NCI-H774 (cell line): Measurements from ENCODE around the gene MBOAT2.
"Not testable (repeated sequence)": the region's sequence is repeated elsewhere in the genome, so short reads cannot be mapped to it uniquely, and the experiment has no call there.

Experiments
- DNase-seq: peaks from one replicate; lab custom pipeline; 2025; lab: John Stamatoyannopoulos, UW

Gene MBOAT2

DNA sequence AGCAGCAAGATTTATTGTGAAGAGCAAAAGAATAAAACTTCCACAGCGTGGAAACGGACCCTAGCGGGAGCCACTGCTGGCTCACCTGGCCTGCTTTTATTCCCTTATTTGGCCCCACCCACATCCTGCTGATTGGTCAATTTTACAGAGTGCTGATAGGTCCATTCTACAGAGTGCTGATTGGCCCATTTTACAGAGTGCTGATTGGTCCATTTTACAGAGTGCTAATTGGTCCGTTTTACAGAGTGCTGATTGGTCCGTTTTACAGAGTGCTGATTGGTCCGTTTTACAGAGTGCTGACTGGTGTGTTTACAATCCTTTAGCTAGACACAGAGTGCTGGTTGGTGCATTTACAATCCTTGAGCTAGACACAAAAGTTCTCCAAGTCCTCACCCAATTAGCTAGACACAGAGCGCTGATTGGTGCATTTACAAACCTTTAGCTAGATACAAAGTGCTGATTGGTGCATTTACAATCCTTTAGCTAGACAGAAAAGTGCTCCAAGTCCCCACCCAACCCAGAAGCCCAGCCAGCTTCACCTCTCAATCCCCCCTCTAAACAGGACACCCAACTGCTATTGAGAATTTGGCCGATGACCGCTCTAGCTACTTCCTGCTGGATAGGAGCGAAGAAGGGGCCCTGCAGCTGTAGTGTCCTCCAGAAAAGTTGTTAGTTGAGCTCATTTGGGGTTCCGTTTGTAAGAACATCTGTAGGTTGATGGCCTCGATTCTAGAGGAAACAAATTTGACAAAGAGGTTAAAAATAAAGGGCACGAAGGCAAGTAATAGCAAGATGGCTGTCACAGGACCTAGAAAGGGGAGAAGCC is 108.2 kb downstream of the MBOAT2 start:
- DNase-seq = not testable (repeated sequence)

DNA sequence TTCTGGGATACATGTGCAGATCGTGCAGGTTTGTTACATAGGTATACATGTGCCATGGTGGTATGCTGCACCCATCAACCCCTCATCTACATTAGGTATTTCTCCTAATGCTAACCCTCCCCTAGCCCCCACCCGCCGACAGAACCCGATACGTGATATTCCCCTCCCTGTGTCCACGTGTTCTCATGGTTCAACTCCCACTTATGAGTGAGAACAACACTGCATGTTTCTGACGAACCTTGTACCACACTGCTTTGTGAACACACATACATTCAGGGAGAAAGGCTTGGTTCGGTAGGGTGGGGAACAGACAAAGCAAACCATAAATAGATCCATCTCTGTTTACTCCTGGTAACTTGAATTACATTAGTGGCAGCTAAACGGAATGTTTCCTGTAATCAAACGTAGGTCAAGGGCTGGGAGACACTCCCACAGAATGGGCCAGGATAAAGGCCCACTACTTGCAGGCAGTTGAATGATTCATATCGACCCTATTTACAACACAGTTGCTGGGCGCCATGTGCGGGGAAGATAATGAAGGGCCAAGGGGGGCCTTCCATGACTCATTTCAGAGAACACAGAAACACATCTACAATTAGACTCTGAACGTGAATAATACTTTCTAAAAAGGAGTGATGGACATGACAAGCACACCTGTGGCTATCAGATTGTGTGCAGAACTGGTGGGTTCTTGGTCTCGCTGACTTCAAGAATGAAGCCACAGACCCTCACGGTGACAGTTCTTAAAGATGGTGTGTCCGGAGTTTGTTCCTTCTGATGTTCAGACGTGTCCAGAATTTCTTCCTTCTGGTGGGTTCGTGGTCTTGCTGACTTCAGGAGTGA is 109.3 kb downstream of the MBOAT2 start:
- DNase-seq = no peak

DNA sequence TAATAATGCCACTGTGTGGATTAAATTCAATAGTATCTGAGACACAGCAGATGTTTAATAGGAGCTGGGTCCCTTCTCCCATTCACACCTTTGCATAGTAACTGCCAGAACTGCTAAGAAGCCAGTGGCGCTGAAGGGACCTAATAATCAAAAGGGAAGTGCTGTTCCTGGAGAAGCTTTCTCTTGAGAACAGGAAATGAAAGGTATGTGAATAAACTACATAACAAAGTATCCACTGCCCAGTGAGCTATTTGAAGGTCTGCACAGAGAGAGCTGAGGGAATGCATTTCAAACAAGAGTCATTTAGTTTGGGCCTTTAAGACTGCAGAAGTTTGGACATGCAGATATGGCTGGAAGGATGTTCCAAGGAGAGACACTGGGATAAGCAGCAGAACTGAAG is 110.0 kb downstream of the MBOAT2 start:
- no peak for DNase-seq

DNA sequence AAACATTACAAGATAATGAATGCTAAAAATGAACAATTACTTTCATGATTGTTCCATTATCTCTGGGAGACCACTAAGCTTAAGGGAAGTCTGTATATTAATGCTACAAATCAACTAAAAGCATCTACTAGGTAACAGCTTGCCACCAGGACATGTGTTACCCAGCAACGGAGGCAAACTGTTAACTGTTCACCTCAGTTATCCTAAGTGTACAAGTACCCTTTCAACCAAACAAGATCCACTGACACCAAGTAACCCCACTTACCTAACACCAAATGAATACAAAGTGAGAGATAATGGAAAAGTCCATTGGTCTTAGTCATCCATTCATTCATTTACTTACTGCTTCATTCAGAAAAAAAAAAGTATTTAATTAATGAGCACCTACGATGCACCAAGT is 111.4 kb downstream of the MBOAT2 start:
- peak; percentile 34 for DNase-seq

DNA sequence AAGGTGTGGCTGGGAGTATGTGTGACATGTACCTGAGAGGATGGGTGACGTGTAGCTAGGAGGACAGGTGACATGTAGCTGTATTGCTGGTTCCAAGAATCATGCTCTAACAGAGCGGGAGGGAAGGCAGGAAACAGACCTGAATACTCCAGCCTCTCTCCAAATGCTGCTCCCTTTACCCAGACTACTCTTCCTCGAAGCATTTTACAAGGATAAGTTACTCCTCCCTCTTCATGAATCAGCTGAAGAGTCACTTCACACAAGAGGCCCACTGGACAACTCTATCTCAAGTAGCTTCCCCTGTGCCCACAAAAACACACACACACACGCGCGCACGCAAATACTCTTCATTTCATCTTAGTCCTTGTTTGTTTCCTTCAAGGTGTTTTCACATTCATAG is 113.5 kb downstream of the MBOAT2 start:
- DNase-seq = no peak

DNA sequence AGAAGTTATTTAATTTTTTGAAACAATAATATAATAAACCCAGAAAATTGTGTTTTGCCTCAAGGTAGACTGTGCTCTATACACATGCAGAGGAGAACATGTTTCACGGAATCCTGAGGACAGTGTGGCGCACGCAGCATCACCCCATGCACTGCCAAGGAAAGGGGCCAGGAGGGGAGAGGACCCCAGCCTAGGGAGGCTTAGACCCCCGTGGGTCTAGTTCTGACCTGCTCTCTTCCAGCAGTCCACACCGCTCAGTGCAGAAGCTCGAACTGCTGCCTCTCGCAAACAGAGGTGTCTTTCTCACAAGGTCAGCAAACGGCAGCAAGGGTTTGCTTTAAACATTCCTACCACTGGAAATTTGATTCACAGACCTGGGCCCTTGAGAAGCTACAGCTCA is 114.5 kb downstream of the MBOAT2 start:
- no peak for DNase-seq

DNA sequence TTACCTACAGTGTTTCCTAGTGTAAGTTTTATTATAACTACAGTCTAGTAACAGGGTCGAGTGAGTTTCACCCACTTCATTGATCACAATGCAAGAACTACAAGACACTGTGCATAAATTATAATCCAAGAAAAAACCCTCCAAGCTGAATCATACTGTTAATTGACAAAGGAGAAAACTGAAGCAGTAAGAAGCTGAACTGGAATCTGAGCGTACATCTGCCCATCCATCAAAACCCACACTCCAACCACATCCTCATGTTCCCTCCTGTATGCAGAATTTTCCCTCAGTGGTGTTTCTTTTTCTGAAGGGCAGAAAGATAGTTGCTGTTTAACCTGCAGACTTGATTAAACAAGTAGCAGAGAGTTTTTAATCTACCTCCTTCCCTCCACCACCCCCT is 116.6 kb downstream of the MBOAT2 start:
- no peak for DNase-seq

DNA sequence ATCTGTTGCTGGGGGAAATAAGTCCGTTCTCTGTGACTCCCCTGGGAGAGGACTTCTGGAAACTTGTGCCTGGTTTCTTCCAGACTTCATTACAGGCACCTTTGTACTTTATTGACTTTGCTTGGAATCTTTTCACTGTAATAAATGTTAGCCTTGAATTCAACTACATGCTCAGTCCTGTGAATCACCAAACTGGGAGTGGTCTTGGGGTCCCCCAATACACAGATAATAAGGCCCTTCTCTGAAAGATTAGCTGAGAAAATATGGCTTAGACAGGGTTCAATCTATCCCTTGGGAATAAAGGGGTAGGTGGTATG is 117.3 kb downstream of the MBOAT2 start:
- DNase-seq = no peak

DNA sequence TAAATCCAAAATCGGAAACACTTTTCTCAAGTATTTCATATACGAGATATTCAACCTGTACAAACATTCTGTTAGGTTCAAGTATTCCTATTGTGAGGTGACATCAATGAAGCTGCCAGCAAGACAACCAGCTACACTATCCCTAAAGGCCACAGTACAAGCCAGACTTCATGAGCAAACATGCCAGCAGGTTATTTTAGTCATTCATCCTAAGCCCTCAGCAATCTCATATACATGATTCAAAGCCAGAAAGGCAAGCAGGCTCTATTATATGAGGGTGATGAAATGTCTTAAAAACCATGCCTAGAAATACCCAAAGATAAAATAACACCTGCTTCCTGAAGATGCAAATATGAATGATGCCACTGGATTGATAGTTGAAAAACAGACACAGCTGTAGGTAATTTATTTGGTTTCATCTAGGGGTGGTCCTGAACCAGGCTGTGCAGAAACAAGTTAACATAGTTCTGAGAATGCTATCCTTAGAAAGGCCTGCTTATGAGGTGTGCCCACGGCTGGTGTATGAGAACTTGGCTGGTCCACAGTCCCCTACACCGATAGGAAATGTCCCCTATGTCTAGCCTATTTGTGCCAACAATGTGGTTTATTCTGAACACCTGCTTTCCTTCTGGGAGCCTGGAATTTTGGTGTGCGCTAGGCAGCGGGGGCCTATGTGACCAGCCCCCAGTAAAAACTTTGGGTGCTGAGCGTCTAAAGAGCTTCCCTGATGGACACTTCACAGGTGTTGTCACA is 117.9 kb downstream of the MBOAT2 start:
- DNase-seq = no peak

DNA sequence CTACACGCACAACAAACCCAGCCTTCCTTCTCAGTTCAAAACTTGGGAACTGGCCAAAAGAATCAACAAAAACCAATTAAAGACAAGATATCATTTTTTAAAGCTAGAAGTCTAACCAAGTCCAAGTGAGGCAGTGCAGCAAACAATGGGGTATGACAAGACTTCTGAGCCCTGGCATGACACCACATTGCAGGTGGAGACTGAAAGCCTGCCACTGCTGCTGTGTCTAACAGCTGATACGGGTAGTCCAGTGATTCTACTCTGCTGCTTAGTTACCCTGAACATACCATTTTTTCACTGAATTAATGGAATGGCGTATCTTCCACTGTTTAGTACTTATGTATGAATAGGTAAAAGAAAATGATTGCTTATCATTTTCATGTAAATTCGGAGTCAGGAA is 118.7 kb downstream of the MBOAT2 start:
- DNase-seq = no peak

DNA sequence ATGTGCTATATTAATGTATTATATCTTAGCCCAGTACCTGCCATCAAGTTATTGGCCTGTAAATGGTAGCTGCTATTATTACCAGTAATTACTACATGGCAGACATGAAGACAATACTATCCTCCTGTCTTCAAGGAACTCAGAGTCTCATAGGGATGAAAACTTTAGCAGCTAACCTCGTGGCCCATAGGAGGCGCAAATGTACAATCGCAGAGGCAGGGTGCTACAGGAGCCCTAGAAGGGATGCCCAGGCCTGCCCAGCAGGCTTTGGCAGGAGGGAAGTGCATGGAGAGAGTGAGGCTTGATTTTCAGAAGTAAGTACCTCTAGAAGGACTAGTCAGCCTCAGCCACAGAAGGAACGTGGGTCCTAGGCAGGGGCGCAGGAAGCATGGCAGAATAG is 121.4 kb downstream of the MBOAT2 start:
- DNase-seq = no peak

DNA sequence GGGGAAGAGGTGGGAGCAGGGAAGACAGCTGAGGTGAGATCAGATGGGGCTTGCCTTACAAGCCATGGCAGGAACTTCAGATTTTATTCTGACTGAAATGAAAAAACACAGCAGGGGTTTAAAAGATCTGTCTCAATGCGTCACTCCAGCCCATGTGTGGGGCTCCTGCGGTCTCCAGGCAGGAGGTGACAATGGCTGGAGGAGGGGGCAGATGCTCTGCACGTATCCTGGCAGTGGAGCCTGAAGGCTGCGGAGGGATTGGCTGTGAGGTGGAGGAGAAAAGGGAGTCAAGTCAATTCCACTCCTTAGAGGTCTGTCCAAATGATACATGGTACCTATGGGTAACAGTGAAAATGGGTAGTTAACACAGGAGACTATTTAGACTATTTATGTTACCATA is 125.6 kb downstream of the MBOAT2 start:
- DNase-seq = no peak

DNA sequence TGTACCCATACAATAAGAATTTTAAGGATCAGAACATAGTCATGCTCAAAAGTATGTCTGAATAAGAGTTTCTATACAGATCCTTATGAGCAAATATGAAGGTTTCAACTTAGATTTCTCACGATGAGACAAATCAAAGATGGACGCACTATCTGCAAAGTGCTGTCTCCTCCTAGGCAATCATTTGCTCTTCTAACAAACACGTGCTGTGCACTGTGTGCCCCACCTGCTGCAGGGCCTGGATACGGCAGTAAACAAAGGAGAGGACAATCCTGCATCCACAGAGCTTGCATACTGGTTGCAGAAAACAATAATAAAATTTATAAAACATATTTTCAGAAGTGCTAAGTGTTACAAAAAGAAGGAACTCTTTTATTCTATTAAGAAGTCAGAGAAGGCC is 126.2 kb downstream of the MBOAT2 start:
- DNase-seq = no peak

DNA sequence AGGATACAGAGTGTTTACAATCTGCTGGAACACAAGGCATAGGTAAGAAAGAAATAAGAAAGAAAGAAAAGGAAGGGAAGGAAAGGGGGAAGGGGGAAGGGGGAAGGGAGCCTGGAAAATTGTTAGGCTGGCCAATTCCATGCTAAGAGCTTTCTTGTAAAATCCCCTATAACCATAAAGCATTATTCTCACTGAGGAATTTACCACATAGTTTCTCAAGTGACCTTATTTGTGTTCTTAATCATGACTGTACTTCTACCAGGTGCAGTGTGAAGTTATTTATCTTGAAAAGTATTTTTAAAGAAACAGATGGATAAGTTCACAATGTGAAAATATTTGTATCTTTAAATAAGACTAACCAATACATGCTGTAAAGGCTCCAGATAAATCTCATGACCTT is 126.9 kb downstream of the MBOAT2 start:
- DNase-seq = no peak

DNA sequence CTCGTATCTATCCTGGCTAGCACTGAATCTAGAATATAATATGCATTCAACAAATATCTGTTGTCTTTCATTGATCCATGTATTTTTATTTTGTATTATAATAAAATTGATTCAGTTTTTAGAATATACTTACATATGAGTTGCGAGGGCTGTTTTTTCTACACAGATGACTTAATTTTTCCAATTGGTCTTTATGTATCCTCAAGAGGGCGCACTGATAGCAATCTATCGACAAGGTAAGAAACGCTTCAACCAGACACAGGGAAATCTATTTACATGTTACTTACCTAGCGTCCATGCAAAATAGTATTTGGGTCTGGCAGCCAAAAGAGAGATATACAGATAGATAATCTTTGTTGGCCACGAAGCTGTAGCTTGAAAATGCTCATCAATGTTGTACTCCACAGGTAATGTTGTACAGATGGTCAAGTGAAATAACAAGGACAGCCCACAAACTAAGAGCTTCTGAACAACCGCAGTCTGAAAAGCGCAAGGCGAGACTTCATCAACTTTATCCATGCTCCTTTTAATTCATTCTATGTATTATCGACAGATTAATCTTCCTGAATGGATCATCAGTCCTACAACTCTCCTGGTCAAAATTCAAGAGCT is 130.6 kb downstream of the MBOAT2 start:
- DNase-seq = peak; percentile 39

DNA sequence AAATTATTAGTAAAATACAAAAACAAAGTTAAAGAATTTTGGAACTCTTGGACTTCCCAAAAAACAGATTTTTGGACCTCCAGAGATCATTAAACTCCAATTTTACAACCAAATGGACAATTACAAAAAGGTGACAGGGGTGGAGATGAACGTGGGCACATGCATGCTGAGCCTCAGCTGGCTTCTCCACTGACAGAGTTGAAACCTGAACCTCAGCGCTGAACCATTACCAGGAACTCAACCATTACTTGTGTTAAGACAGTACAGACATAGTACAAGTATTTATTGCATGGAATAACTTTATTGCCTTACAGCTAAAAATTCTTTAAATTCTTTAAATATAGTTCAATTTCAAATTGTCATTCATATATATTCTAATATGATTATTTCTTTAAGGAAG is 133.0 kb downstream of the MBOAT2 start:
- no peak for DNase-seq

DNA sequence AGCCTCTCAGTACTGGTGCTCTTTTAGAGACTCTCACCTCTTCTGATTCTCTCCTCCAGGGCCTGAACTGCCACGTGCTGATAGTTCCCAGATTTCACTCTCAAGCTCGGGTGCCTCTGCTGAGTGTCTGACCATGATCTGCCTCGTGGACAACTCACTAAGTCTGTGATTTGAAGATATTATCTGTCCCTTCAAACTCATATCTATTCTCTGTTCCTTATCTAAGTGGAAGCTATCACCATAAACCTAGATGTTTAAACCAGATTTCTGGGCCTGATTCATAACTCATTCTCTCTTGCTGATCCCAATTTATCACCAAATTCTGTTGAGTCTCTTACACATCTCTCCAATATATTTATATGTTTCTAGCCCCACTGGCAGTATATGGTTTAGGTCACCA is 136.1 kb downstream of the MBOAT2 start:
- no peak for DNase-seq

DNA sequence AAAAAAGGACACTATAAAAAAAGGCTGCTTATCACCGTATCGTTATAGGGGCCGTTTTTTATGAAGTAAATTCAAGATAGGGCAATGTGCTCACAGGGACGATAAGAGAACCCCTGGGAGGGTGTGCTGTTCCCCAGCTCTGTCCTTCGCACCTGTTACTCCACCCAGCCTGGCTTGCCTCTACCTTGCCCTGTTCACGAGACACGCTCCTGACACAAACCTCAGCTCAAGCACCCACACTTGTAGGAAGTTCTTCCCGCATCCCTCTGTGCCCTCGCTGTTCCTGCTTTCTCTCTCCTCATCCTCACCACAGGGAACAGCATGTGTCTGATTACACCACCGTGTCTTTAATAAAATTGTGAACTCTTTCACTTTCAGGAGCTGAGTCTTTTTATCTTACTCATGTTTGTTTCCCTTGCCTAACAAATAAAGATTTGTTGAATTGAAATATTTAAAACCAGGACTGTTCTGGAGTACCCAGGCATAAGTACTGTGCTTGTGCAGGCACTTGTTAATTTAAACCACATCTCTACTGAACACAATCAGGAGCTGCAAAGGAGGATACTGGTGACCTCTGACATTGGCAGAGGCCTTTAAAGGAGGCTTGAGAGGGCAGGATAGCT is 140.0 kb downstream of the MBOAT2 start:
- DNase-seq = no peak

DNA sequence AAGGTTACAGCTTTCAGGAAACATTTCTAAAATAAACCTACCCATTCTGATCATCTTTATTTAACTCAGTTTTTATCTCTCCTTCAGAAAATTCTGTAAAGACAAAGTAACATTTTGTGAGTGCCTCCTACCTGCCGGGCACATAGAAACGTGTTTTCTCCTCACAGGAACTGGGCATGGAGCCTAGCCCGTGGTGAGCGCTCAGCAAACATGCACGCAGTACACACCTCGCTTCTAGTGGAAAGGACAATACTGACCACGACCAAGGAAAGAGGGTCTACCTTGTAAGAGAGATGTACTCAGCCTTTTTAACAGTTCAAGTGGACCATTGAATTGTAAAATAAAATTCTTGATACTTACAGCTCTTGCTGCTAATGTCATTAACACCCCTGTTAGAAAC is 141.3 kb downstream of the MBOAT2 start:
- DNase-seq = no peak

DNA sequence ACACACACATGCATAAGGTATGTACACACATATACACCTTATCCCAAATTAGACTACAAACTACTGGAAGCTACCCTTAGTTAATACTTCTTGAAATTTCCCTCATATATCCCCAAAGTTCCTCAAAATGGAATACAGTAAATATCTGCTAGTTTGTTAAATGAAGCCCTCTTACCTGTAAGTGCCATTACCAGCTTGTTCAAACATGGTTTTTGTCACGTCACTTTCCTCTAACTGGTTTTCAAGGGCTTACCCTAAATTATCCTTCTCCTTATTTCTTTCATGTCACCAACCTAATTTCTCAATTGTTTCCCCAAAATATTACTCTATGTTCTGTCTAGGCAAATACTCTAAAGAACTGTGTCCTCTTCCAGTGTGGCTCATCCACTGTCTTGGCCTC is 141.7 kb downstream of the MBOAT2 start:
- no peak for DNase-seq

DNA sequence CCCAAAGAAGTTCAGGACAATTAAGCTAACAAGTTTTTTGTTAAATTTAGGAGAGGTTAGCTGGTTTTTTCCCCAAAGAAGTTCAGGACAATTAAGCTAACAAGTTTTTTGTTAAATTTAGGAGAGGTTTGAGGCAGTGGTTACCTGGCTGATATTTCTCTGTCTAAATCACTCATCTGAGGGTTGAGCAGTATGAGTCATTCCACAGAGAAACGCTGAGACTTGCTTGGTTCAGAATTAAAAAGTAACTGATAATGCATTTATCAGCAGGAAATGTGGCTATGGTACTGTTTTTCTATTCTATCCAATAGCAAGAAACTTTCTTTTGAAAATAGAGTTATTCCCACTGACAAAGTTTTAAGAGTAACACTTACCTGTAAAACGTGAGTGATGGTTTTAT is 143.2 kb downstream of the MBOAT2 start:
- no peak for DNase-seq

DNA sequence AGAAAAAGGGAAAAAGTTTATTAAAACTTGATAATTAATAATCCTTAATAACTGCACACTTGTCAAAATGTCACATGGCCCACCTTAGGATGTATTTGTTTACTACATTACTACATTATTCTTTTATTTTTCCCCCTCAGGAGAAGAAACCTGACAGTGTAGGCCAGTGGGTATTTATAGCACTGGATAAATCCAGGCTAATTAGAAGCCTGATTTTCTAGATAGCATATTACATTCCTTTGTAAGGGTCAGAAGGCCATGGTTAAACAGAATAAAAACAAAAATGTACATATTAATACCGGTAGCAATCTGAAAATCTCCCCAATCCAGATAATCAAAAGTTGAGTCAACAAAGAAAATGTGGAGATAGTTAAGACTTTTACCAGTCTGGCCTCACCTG is 144.6 kb downstream of the MBOAT2 start:
- no peak for DNase-seq
